HG03521 (cell line): Measurements from ENCODE around the gene CYS1.
"Not testable (repeated sequence)": the region's sequence is repeated elsewhere in the genome, so short reads cannot be mapped to it uniquely, and the experiment has no call there.

Experiments
- ATAC-seq: cut with Tn5 transposase; IDR thresholded peaks from one replicate; pipeline ENCODE4 v1.9.1; 2021; ENCODE audit warnings: mild to moderate bottlenecking, moderate library complexity; ENCODE audit not compliant: unreplicated experiment

CYS1 gene

DNA sequence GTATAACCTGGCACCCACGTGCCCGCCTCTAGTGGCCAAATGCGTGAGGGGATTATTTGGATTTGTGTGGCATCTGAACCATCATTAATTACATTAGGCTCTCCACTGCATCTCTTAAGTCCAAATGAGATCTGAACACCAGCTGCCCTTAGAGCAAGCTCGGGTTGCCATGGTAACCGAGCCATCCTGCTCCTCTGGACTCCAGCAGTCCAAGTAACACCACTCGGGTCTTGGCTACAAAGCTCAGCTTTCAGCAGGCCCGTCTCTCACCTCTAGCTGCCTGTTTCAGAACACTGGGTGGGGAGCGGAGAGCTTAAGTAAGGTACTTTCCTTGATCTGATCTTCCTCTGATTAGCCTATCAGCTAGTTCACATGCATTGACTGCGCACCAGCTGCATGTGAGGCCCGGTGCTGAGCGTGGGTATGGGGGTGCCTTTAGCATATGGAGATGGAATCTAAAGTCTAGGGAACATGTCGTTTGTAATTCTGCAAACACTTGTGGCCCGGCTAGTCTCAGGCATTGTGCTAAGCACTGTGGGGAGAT lies 14.1 kb upstream of the CYS1 start:
- no peak for ATAC-seq

DNA sequence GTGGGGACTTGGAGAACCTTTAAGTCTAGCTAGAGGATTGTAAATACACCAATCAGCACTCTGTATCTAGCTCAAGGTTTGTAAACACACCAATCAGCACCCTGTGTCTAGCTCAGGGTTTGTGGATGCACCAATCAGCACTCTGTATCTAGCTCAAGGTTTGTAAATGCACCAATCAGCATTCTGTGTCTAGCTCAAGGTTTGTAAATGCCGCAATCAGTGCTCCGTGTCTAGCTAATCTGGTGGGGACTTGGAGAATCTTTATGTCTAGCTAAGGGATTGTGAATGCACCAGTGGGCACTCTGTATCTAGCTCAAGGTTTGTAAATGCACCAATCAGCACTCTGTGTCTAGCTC lies 11.7 kb upstream of the CYS1 start:
- ATAC-seq: not testable (repeated sequence)

DNA sequence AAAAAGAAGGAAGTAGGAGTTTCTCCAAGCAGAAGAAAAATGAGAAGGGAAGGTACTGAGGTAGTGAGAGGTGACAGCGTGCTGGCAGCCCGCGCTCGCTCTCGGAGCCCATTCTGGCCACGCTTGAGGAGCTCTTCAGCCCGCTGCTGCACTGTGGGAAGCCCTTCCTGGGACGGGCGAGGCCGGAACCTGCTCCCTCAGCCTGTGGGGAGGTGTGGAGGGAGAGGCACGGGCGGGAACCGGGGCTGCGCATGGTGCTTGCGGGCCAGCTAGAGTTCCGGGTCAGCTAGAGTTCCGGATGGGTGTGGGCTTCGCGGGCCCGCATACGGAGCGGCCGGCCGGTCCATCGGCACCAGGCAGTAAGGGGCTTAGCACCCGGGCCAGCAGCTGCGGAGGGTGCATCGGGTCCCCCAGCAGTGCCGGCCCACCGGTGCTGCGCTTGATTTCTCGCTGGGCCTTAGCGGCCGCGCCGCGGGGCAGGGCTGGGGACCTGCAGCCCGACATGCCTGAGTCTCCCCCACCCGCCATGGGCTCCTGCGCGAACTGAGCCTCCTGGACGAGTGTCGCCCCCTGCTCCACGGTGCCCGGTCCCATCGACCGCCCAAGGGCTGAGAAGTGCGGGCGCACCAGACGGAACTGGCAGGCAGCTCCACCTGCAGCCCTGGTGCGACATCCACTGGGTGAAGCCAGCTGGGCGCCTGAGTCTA lies 11.1 kb upstream of the CYS1 start:
- no peak for ATAC-seq

DNA sequence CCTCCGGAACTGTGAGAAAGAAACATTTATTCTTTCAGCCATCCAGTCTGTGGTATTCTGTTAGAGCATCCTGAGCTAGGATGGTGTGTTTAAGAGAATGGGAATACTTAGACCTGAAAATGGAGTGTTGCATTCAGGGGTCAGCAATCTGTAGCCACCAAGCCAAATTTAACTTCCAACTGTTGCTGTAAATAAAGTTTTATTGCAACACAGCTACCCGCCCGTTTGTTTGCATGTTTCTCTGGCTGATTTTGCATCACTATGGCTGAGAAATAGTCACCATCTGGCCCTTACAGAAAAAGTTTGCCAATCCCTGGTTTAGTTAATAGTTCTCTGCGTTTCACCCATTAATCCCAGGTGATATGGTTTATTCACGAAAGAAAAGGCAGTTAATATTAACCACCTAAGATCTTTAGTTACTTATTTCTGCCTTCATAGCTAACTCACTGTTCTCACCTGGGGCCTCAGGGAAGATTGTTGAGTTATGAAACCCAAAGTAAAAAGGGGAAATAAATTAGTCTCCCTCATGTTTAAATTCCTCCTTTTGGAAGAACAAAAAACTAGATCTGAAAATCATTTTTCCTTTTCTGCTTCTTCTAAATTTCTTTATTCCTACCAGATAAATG lies 9.5 kb upstream of the CYS1 start:
- ATAC-seq: no peak

- no peak for ATAC-seq
These were observed 7.1 kb upstream of the CYS1 start for GRCh38 chr2:10087360-10087759.

GRCh38 chr2:10086950-10087349 lies 6.7 kb upstream of the CYS1 start:
- no peak for ATAC-seq

- no peak for ATAC-seq
These were observed 5.5 kb upstream of the CYS1 start for GRCh38 chr2:10085668-10086059.

DNA sequence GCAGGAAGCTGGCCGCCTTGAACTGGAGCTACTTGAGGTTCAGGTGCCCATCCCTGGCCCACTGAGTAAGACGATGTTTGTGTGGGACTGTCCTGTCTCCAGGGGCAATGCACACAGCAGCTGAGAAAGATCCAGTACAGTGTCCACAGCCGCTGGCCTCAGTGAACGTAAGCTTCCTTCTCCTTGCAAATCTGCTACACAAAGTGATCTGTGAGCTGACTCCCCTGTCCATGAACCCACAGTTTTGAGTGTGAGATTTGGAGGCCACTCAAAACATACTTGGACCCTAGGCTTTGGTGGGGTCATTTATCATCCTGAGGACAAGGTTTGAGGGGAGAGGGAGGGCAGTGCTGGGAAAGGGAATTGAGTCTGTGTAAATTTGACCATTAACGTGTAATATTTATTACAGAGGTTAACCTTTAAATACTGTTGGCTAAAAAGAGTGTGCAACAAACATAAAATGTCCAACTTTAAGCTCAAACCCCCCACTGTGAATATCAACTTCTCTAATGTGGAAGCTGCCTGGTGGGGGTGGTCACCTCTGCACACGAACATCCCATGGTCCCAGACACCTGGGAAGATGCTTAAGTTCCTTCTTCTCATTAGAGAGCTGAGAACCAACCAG lies 4.9 kb upstream of the CYS1 start:
- no peak for ATAC-seq

DNA sequence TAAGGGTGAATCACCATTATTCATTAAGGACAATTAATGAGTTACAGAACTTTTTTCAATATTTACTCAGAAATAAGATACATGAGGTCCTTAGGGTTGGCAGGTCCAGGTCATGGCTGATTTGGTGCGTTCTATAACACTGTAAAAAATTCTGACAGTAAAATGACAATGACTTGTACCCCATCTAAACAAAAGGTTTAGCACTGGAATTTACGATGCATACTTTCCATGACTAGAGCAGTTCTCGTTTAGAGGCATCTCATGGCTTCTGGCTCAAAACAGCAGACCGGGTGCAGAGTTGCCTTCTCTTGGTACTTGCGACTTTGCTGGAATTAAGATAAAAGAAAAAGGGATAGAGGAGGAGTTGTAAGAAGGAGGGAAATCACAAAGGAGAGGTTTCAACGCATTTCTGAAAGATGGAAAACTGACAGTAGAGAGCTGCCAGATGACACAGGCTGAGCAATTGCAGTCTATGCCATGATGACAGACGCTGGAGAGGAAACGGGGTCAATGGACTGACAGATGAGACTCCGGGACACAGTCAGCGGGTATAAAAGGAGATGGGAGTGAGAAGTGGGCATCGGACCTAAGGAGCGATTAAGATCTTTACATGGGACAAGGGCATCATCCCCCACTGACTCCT lies 4.1 kb upstream of the CYS1 start:
- no peak for ATAC-seq

DNA sequence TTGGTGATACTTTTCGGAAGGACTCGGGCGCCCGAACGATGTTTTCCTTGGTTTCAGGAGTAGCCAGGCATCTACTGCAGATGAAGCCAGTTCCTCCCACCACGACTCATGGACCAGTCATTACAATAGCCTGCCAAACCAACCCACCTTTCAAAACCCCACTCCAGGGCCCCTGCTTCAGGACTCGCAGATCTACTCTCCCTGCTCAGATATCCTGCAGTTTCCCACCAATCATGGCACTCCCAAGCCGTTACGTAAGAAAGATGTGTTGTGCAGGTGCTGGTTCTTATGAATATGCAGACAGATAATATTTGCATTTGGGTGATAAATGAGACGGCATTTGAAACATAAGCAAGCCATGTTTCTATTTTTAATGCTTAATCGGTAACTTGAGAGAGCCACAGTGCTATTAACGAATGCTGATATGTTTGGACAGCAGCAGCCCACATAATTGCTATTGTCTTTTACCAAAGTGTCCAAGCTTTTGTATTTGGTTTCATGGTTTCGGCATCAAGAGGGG lies 3.5 kb upstream of the CYS1 start:
- no peak for ATAC-seq

DNA sequence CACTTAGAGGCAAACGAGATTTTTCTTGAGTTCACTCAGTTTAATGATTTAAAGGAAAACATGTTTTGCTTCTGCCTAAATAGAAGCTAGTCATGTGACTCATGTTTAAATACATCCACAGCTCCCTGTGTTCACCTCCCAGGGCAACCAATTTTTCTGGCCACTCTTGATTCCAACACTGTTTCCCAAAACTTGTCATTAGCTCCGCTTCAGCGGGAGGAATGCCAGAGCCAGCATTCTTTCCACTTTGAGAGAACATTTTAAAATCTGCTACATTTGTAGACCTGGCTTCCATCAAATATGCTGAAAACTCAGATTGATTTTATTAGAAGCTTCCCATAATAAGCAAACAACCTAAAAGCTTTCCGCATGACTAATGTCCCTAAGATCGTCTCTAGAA lies 2.8 kb upstream of the CYS1 start:
- no peak for ATAC-seq

- ATAC-seq: peak; percentile 11
These were observed 509 bp upstream of the CYS1 start for GRCh38 chr2:10080536-10081304.

DNA sequence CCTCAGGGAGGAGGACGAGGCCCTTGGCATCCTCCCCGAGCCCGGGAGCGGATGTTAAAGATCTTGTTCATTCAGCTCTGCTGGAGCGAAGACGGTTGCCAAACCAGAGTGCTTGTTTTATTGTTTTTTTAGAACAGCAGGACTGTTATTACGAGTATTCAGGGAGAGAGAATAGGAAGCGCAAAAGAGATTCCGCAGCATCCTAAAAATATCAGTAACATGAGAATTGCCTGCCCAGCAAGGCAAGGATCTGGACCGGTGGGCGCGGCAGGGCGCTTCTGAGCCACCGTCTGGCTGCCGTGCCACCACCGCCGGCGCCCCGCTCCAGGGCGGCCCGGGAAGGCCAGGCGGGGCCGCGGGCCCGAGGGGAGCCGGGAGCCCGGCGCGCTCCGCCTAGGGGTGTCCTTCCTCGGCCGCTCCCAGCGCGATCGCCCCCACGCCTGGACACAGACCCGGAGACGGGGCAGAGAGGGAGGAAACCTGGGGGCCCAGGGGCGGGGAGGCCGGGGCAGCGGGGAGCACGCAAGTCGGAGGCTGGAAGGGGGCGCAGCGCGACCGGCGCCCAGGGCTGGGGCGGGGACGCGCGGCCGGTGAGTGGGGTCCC lies 843 bp downstream of the CYS1 start:
- peak; percentile 24 for ATAC-seq

GRCh38 chr2:10078704-10079265 lies 1.4 kb downstream of the CYS1 start:
- no peak for ATAC-seq

DNA sequence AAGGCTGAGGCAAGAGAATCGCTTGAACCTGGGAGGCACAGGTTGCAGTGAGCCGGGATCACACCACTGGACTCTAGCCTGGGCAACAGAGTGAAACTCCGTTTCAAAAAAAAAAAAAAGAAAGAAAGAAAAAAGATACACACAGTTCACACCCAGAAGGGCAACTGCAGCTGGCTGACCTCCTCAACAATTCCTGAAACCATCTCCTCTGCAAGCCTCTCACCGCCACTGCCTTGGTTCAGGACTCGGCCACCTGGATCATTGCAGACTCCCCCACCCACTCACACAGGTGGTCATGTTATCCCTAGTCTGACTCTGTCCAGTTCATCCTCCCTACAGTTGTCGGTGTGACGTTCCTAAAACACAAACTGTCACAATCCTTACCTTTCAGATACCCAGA lies 2.2 kb downstream of the CYS1 start:
- ATAC-seq: no peak

- no peak for ATAC-seq
These were observed 3.2 kb downstream of the CYS1 start for GRCh38 chr2:10076988-10077527.

DNA sequence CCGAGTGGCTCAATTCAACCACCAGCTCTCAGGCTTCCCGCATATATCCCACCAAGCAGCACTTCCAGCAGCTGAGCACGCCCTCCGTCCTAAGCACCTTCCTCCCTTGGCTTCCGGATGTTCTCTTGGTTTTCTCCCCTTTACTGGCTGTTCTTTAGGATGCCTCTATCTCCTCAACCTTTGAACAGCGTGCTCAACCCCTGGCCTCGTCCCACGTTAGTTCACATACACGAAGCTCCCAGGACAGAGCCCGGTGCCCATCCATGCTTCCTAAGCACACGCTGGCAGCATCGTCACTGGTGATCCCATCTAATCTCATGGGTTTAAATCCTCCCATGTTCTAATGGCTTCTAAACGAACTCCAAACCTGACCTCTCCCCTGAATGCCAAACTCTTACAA lies 3.7 kb downstream of the CYS1 start:
- no peak for ATAC-seq

DNA sequence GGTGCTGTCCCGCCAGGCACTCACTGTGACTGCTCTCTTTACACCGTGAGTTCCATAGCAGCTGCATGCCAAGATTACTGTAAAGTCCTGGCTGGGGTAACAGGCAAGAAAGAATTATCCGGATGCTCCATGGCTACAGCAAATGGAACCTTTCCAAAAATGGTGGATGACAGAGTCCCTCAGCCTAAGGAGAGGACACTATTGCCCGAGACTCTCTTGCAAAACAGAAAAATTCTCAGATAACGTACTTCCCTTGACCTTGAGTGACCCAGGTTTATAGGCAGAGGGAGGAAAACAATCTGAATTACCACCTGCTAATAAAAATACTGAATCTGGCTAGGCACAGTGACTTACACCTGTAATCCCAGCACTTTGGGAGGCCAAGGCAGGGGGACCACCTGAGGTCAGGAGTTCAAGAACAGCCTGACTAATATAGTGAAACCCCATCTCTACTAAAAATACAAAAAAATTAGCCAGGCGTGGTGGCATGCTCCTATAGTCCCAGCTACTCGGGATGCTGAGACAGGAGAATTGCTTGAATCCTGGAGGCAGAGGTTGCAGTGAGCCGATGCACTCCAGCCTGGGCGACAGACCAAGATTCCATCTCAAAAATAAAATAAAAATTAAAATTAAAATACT lies 4.5 kb downstream of the CYS1 start:
- no peak for ATAC-seq

GRCh38 chr2:10075101-10075500 lies 5.1 kb downstream of the CYS1 start:
- no peak for ATAC-seq
